NOMO-1 (cell line): ENCODE measurements around the gene NFATC3.

Source experiments
- DNase-seq, 2 experiments: peaks; one replicate each; lab custom pipeline; 2025; ENCODE audit not compliant: unreplicated experiment in 2 of 2; lab: John Stamatoyannopoulos, UW

The NFATC3 gene

DNA sequence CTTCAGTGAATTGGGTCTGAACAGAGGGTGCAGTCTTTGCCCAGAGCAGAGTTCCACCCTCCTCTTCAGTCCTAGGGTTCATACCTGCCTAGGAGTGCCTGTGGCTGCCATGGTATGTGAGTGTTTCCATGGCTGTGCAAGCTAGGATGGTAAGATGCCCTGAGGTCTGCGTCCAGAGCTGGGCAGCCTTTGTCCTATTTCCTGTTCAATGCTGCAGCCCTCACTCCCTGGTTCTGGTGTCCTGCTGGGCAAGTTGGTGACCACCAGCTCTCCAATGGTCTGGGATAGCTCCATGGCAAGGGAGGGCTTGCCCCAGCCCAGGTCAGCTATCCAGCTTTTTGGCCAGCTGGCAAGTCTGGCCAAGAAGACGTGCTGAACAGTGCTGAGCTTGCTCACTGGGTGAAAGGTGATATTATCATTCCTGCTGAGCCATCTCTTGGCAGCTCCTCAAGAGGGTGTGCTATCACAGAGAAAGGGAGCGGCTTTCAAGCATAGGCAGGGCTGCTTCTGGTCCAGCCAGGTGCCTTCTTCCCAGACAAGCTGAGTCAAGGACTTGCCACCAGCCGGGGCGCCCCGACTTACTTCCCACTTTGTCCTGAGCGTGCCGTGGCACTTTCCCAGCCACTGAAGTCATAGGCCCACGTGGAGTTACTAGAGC, 13.0 kb upstream of the NFATC3 start:
- DNase-seq: no peak

DNA sequence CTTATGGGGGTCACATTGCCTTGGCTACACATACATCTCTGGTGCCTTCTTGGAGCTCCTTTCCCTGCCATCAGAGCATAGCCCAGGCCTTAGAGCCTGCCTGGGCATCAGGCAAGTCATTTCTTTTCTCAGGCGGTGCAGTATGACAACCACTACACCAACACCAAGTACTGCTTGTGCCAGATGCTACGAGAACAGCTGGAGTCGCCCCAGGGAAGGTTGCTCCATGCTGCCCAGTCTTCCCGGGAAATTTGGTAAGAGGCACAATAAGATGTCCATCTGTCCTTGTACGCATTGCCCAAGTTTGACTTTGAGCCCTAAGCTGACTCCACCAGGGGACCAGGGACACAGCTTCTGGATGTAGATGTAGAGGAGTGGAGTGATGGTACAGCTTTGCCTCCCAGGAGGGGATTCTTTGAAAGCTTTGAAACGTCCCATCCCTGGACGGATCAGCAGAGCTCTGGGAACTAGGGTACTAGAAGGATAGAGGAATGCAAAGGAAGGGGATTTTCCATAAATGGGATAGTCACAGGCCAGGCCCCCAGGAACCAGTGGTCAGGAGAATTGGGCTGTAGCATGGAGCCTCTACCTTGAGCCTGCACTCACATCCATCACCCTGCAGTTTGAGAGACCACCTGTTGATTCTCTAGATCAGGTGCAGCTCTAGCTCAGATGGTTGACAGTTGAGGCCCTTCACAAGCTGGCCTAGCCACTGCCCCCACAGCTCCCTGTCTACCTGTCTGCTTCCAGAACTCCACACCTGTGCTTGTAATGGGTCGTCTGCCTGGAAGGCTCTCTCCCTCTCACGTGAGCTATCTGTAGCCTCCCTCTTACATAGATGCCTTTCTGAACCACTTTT, 11.0 kb upstream of the NFATC3 start:
- no peak for DNase-seq

- DNase-seq: peak; percentile 58 to 82
These were observed 10.2 kb upstream of the NFATC3 start for GRCh38 chr16:68074850-68075555.

- no peak for DNase-seq
These were observed 9.2 kb upstream of the NFATC3 start for GRCh38 chr16:68075980-68076379.

- DNase-seq: no peak
These were observed 8.6 kb upstream of the NFATC3 start for GRCh38 chr16:68076560-68076959.

DNA sequence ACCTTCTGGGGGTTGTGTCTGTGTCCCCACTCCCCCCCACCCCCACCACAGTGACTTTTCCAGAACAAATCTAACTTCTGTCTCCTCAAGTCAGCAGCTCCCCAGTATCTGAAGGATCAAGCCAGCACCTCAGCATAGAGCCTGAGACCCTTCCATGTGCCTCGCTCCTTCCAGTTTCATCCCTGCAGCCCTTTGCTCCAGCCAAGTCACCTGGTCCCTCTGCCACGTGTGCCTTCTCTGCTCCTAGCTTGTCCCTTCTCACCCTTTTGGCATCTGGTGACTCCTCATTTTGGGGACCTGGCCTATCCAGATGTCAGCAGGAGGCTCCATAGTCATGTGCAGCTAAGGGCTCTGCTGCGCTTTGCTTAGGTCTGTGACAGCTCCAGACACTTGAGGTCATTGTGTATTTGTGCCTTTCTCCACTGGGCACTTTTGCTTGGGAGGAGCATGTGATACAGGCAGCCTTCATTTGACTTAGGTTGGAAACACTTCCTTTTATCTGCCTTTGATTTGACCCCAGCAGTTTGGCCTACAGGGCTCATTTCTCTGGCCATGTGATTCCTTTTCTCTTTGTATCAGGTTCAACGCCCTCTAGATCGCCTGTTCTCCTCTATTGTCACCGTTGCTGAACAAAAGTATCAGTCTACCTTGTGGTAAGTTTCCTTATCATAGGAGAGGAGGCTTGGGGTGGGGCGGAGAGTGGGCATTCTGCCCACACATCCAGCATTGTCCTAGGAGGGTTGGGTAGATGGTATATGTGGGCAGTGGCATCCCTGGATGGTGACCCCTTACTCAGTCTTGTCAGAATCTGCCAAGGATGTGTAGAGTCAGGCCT, 7.1 kb upstream of the NFATC3 start:
- DNase-seq: no peak

DNA sequence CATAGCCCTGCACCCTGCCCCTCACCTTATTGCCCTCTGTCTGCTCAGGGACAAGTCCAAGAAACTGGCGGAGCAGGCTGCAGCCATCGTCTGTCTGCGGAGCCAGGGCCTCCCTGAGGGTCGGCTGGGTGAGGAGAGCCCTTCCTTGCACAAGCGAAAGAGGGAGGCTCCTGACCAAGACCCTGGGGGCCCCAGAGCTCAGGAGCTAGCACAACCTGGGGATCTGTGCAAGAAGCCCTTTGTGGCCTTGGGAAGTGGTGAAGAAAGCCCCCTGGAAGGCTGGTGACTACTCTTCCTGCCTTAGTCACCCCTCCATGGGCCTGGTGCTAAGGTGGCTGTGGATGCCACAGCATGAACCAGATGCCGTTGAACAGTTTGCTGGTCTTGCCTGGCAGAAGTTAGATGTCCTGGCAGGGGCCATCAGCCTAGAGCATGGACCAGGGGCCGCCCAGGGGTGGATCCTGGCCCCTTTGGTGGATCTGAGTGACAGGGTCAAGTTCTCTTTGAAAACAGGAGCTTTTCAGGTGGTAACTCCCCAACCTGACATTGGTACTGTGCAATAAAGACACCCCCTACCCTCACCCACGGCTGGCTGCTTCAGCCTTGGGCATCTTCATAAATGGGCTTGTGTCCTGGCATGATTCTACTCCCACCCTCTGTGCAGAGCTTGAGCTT, 6.3 kb upstream of the NFATC3 start:
- no peak for DNase-seq

GRCh38 chr16:68079376-68079625, 5.9 kb upstream of the NFATC3 start:
- DNase-seq: no peak

DNA sequence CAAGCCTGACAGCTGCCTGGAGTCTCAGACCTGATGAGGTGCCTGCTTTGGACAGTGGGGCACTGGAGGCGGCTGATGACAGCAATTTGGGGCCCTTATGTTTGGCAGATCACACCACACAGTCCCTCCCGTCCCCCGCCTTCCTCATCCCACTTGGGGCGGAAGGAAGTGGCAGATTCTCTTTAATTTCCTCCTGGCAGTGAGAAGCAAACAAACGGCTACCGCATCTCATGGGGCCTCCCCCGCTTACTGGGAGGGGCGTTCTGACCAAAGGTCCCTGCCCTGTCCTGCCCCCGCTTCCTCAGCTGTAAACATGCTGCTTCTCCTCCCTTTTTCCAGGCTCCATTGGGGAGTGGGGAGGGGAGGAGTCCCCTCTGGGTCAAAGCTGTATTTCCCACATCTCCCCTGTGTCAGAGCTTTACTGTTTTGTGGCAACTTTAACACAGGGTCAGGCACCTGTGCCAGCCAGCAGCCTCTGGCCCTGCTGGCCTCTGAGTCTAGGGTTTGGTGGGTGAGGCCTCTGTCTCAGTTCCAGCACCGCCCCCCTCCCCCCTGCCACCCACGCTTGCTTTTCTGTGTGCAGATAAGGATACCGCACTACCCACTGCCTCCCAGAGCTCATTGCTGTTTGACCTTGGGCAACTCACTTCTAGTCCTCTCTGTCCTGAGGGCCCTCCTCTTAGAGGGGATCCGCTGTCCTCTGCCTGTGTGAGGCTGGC, 5.4 kb upstream of the NFATC3 start:
- peak; percentile 89 to 93 for DNase-seq

DNA sequence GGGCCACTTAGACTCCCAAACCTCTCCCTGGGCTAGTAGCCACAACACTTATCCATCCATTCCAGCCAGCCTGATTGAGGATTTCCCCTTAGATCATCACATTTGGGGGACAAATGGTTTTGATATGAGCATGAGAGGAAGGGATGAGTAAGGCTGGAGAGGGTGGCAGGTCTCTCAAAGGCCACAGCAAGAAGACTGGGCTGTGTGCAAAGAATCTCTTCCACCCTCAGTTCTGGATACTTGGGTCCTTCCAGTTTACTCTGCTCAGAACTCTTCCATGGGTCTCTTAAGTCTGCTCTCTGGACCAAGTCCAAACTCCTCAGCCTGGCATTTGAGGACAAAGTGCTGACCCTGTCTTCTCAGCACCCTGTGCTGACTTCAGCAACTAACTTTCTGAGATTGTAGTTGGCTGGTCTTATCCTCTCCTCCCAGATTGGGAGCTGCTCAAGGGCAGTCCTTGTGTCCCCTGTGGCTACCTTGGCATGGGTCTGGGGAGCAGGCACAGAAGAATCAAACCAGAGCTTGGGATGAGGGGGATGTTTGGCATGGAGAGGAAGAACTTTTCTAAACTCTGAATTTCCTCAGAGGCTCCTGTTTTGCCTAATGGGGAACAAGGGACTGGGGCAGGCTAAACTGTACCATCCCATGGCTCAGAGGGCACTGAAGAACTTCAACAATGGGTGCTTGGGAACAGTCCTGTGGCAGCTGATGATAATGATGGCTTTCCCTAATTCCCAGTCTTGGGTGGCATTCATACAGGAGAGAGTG, 3.1 kb upstream of the NFATC3 start:
- DNase-seq: no peak

DNA sequence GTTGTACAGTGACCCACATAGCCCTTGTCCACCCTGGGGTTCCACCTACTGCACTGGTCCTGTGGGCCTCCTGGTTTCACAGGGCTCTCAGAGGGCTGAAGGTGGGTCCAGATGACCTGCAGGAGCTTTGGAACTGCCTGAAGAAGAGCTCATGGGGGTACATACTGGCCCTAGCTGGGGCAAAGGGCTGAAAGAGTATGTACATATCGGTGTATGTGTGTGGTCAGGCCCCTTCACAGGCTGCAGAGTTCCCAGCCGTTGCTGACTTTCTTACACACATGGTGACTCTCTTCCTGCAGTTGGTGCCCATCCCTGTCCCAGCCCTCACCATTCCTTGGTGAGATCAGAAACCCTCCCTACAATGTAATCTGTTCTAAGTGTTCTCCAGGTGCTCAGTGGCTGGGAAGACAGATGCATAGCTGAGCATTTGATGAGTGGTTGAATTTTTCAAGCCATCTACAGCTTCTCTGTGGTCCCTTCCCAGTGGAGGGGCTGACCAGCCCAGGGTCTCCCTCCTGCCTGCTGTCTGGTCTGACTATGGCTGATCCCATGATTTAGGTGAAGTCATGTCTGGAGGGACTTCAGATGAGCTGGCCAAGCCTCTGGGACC, 2.4 kb upstream of the NFATC3 start:
- no peak for DNase-seq

DNA sequence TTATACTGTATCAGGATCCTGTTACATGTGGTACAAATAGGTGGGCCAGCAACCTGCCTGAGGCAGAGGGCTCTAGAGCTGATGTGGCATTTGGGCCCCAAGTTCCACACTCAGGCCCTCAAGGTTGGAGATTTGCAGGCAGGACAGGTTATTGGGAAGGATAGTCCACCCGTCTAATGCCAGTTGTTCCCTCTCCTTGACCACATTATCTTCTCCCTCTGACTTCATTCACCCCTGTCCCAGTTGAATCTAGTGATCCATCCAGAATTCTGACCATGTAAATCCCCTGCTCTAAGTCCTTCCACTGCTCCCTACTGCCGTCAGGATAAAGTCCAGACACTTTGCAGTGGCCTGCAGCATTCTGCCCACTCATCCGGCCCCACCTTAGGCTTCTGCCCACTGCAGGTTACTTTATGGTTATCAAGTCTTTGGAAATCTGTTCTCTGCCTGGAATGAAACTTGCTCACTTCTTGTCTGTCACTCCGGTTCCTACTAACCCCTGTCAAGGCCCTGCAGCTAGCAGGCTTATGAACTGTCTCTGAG, 1.9 kb upstream of the NFATC3 start:
- no peak for DNase-seq

DNA sequence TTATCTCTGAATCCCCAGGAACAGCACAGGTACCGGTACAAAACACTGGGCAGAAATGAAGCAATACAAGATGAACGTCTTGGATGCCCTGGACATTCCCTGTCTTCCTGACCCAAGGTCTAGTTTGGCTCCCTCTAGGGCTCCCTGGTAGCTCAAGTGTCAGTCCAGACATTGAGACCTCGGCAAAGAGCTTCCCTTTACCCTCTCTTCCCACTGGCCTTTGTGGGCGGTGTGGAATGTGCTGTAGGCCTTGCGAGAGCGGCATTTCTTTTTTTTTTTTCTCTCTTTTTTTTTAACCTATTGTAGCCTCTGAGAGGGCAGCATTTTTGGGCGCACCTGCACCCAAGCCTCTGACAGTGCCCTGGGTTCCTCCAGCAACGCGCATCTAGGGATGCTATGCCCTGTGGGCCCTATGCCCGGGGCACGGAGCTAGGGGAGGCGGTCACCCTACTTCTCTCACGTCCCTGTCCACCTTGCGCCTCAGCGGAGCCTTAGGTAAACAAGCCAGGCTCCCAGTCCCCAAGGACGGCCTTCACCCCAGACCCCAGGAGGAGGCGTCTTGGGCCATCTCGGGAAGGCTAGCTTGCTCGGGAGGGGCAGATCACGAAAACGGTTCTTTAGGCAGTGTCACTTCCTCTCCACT, 1.2 kb upstream of the NFATC3 start:
- no peak for DNase-seq

DNA sequence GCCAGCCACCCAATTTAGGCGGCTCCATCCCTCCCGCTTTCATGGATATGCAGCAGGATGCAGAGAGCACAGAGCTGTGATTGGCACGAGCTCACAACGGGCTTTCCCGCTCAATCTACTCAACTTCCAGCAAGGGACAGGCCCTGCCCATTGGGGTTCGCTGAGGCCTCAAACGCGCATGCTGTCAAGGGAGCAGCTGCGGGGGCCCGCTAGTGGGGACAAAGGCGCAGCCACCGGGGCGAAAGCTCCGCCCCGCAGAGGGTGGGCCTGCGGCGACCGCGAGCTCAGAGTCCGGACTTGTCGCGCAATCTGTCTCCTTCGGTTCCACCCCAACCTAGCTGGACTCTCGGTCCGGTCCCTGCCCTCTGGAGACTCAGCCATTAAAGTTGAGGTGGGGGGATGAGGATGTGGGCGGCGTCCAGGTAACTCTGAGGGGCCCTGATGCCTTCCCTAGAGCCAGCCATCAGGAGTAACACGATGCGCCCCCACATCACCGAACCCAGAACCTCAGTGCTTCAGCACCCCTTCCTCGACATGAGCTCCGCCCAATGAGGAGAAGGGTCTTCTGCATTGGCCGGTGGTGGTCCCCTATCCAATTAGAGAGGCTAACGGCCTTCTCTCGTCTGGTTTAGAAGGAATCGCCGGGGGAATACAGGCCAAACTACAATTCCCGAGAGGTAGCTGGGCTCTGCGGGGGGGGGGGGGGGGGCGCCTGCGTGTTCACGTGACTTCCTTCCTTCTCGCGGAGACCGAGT, 489 bp upstream of the NFATC3 start:
- DNase-seq: peak; percentile 94 to 96

GRCh38 chr16:68086336-68086841, 1.2 kb downstream of the NFATC3 start:
- DNase-seq: peak in 1 of 2 experiments; percentile 20

DNA sequence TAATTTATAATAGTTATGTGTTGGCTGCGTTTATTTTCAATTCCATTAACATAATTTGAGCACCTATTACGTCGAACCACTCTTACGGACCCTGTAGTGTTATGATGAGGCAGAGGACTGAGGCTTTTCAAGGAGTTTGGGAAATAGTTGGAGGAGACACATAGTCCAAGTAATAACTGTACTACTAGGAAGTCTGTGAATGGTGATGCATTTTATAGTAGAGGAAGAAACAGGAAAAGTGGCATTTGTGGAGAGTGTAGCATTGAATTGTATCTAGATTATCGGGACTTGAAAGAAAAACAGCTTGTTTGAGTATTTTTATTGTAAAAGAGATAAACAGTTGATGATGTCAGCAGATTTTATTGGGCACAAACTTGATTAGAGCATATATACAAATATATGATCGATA, 1.7 kb downstream of the NFATC3 start:
- DNase-seq: no peak

GRCh38 chr16:68087688-68088087, 2.5 kb downstream of the NFATC3 start:
- no peak for DNase-seq
